Hepatocyte (in vitro differentiated cells): ENCODE measurements around the gene OR13H1. TPM values are rescaled to one million over a fixed set of nuclear protein-coding genes. Genes with fewer than 3 reads are reported as not detected.
A peak's percentile ranks its signal among the peaks of the same experiment; 100 is the strongest.

Experiments
- DNase-seq: peaks from one replicate; pipeline ENCODE4 v3.0.0-alpha.2; 2016; ENCODE audit warnings: low spot score
- H2AFZ ChIP-seq: fragments of 200-600 bp; sonication (generic); 2 replicates; pipeline ENCODE4 v1.6.0; 2016; ENCODE audit warnings: antibody characterized with exemption, mild to moderate bottlenecking
- H3K27ac ChIP-seq: fragments of 200-600 bp; sonication (generic); 2 replicates; pipeline ENCODE4 v1.5.1; 2016; ENCODE audit warnings: mild to moderate bottlenecking
- H3K27me3 ChIP-seq: fragments of 200-600 bp; sonication (generic); 2 replicates; pipeline ENCODE4 v1.6.1; 2016
- H3K36me3 ChIP-seq: fragments of 200-600 bp; sonication (generic); replicated peaks from 2 replicates; pipeline ENCODE4 v1.5.1; 2016; ENCODE audit warnings: low read depth; ENCODE audit not compliant: insufficient read depth
- H3K4me1 ChIP-seq: fragments of 200-600 bp; sonication (generic); 2 replicates; pipeline ENCODE4 v1.5.1; 2016; ENCODE audit warnings: mild to moderate bottlenecking, moderate library complexity; ENCODE audit not compliant: insufficient read depth
- H3K4me2 ChIP-seq: fragments of 200-600 bp; sonication (generic); 2 replicates; pipeline ENCODE4 v1.6.0; 2016
- H3K4me3 ChIP-seq: fragments of 200-600 bp; sonication (generic); 2 replicates; pipeline ENCODE4 v1.5.1; 2016; ENCODE audit warnings: mild to moderate bottlenecking
- H3K79me2 ChIP-seq: fragments of 200-600 bp; sonication (generic); 2 replicates; pipeline ENCODE4 v1.6.0; 2017; ENCODE audit warnings: mild to moderate bottlenecking
- H3K9me2 ChIP-seq: fragments of 200-600 bp; sonication (generic); replicated peaks from 2 replicates; pipeline ENCODE4 v1.6.0; 2017; ENCODE audit warnings: mild to moderate bottlenecking; ENCODE audit not compliant: insufficient read depth
- H3K9me3 ChIP-seq: fragments of 200-600 bp; sonication (generic); 2 replicates; pipeline ENCODE4 v1.5.1; 2016; ENCODE audit warnings: low read depth, mild to moderate bottlenecking
- H4K20me1 ChIP-seq: fragments of 200-600 bp; sonication (generic); 2 replicates; pipeline ENCODE4 v1.6.0; 2016; ENCODE audit warnings: mild to moderate bottlenecking; ENCODE audit not compliant: insufficient read depth, poor library complexity, severe bottlenecking
- CTCF ChIP-seq: fragments of 200-600 bp; sonication (generic); IDR thresholded peaks from 2 replicates; pipeline ENCODE4 v1.5.1; 2016; ENCODE audit warnings: antibody characterized with exemption, mild to moderate bottlenecking; ENCODE audit not compliant: poor library complexity
- EZH2 ChIP-seq: fragments of 200-600 bp; sonication (generic); IDR thresholded peaks from 2 replicates; pipeline ENCODE4 v1.6.1; 2016; ENCODE audit warnings: antibody characterized with exemption, mild to moderate bottlenecking, borderline replicate concordance
- EZH2phosphoT487 ChIP-seq: fragments of 200-600 bp; sonication (generic); IDR thresholded peaks from one replicate; pipeline ENCODE4 v1.6.1; 2018; ENCODE audit warnings: antibody characterized with exemption, mild to moderate bottlenecking, low read depth, moderate library complexity; ENCODE audit not compliant: unreplicated experiment, severe bottlenecking
- WGBS: methylation state at CpG from one replicate; pipeline ENCODE4 v1.1.6; 2016; ENCODE audit warnings: low lambda C conversion rate; ENCODE audit errors: missing lambda C conversion rate; 5-methylcytosine and 5-hydroxymethylcytosine counted together
- polyA plus RNA-seq: library from polyadenylated mRNA; unstranded; fragments of >200 nt; fragmentation: Nextera tagmentation; extraction: Ambion mirVana; gene quantifications from 2 replicates; pipeline ENCODE4 v1.2.1, GENCODE V29; 2016
- total RNA-seq: library from RNA; depleted of rRNA; stranded (reverse); fragments of >200 nt; gene quantifications from 2 replicates; pipeline ENCODE4 v1.2.3, GENCODE V29; 2014

OR13H1 gene
- total and polyA plus RNA-seq, 2 experiments from 2014 or later = not detected

- DNase-seq = no peak
- TF ChIP-seq EZH2 (no peak), CTCF (no peak), EZH2phosphoT487 (no peak)
- Histone ChIP-seq H3K9me2 (no peaks in the 10 kb centered on the region), H3K79me2 (peaks cover 4% of the 10 kb centered on the region), H2AFZ (no peak overlapping the region), H3K4me1 (no peaks in the 10 kb centered on the region), H3K27me3 (no peaks in the 10 kb centered on the region), H3K27ac (no peak overlapping the region), H4K20me1 (no peaks in the 10 kb centered on the region), H3K36me3 (no peaks in the 10 kb centered on the region), H3K4me2 (no peak overlapping the region), H3K9me3 (no peaks in the 10 kb centered on the region), H3K4me3 (no peak overlapping the region)
- WGBS = 92% methylated on average over 2 of the region's 2 CpGs
Measured at GRCh38 chrX:131564553-131565229, 20.8 kb downstream of the OR13H1 start.

- Histone ChIP-seq H3K27me3 (no peaks in the 10 kb centered on the region), H3K79me2 (peaks cover 4% of the 10 kb centered on the region), H3K9me3 (peaks cover 4% of the 10 kb centered on the region), H2AFZ (no peak overlapping the region), H3K4me1 (no peaks in the 10 kb centered on the region), H3K27ac (no peak overlapping the region), H3K4me2 (peak overlapping the region; percentile 2), H3K9me2 (no peaks in the 10 kb centered on the region), H3K36me3 (no peaks in the 10 kb centered on the region), H4K20me1 (no peaks in the 10 kb centered on the region), H3K4me3 (no peak overlapping the region)
- WGBS = 54% methylated on average over 4 of the region's 4 CpGs
- DNase-seq = no peak
- TF ChIP-seq CTCF (no peak), EZH2phosphoT487 (no peak), EZH2 (no peak)
Measured at GRCh38 chrX:131565909-131566308, 22.0 kb downstream of the OR13H1 start.

- H3K4me3 ChIP-seq = no peak overlapping the region
- no peaks in the 10 kb centered on the region for H3K4me1 ChIP-seq
- H3K4me2 ChIP-seq = no peak overlapping the region
- H4K20me1 ChIP-seq = no peaks in the 10 kb centered on the region
- H2AFZ ChIP-seq = no peak overlapping the region
- DNase-seq = no peak
- TF ChIP-seq EZH2 (no peak), CTCF (no peak), EZH2phosphoT487 (no peak)
- H3K9me3 ChIP-seq = peaks cover 4% of the 10 kb centered on the region
- no peaks in the 10 kb centered on the region for H3K36me3 ChIP-seq
- H3K9me2 ChIP-seq = no peaks in the 10 kb centered on the region
- H3K27ac ChIP-seq = no peak overlapping the region
- peaks cover 29% of the 10 kb centered on the region for H3K79me2 ChIP-seq
- H3K27me3 ChIP-seq = no peaks in the 10 kb centered on the region
Measured at GRCh38 chrX:131571348-131571747, 27.5 kb downstream of the OR13H1 start.
